H1 (cell line): Measurements from ENCODE around the gene ATP5F1C. TPM values are rescaled to one million over a fixed set of nuclear protein-coding genes. Genes with fewer than 3 reads are reported as not detected.

ENCODE experiments used
- BRCA1 ChIP-seq: IDR thresholded peaks from 2 replicates; pipeline ENCODE4 v1.6.1; 2012; ENCODE audit warnings: low read depth, low read length, improper control_type of control experiment
- EP300 ChIP-seq, 2 experiments: IDR thresholded peaks; 1 replicate in 1 of 2; 2 replicates in 1 of 2; pipeline ENCODE4 v1.6.1; 2011 to 2012; ENCODE audit warnings: low read depth in 2 of 2, low read length in 2 of 2, mild to moderate bottlenecking in 2 of 2, borderline replicate concordance in 1 of 2, inconsistent platforms in 1 of 2, moderate library complexity in 1 of 2
- GABPA ChIP-seq: IDR thresholded peaks from 2 replicates; pipeline ENCODE4 v1.6.1; 2011; ENCODE audit warnings: mild to moderate bottlenecking, low read length, moderate library complexity, borderline replicate concordance; ENCODE audit not compliant: insufficient read depth
- RNF2 ChIP-seq: fragments of 200-900, 300-1000 bp; sonication (generic); IDR thresholded peaks from 2 replicates; pipeline ENCODE4 v1.7.1; 2016; ENCODE audit warnings: borderline replicate concordance, low read depth, mild to moderate bottlenecking, antibody characterized with exemption, low read length; ENCODE audit not compliant: poor library complexity, severe bottlenecking; ENCODE audit errors: missing control alignments
- SIN3A ChIP-seq, 2 experiments: IDR thresholded peaks in 1 of 2; conservative IDR thresholded peaks in 1 of 2; 2 replicates each; pipeline ENCODE4 v1.6.1; 2011 to 2012; ENCODE audit warnings: low read length in 2 of 2, improper control_type of control experiment in 1 of 2, low read depth in 1 of 2, mild to moderate bottlenecking in 1 of 2
- SRF ChIP-seq: IDR thresholded peaks from 2 replicates; pipeline ENCODE4 v1.6.1; 2011; ENCODE audit warnings: mild to moderate bottlenecking, low read depth, low read length, moderate library complexity
- TCF12 ChIP-seq: IDR thresholded peaks from 2 replicates; pipeline ENCODE4 v1.6.1; 2011; ENCODE audit warnings: low read depth, mild to moderate bottlenecking, low read length
- TEAD4 ChIP-seq: IDR thresholded peaks from 2 replicates; pipeline ENCODE4 v1.6.1; 2012; ENCODE audit warnings: low read depth, low read length, inconsistent platforms, mixed read lengths
- polyA plus RNA-seq, 7 experiments: library from polyadenylated mRNA; depleted of rRNA in 3 of 7; stranded (reverse) in 5 of 7; unstranded in 2 of 7; fragments of >200 nt in 5 of 7; fragments of 200-250 nt in 2 of 7; gene quantifications; 1 replicate in 5 of 7; 2 replicates in 1 of 7; 4 replicates in 1 of 7; pipeline versions ENCODE4 v1.2.1 to v1.2.3, GENCODE V29; 2011 to 2013; ENCODE audit warnings: missing spikeins in 2 of 7, mixed read lengths in 2 of 7
- total RNA-seq: library from RNA; stranded (reverse); fragmentation: NEBNext Ultra II Directional; extraction: Animal tissue kit (Norgen Biotek cat#: 25700); gene quantifications from 2 replicates; pipeline ENCODE4 v1.2.1, GENCODE V29; 2021
- TF ChIP-seq, protein P1 (sequence below): fragments of 300-600 bp; sonication (generic); IDR thresholded peaks from 2 replicates; pipeline ENCODE4 v1.7.1; 2012; ENCODE audit warnings: low read length, moderate library complexity, mild to moderate bottlenecking, inconsistent platforms; ENCODE audit not compliant: insufficient replicate concordance

ATP5F1C gene
- total and polyA plus RNA-seq, 2 of the 8 experiments (the other 6 are each of a cell fraction or from before 2014, with no cell fraction given): 221 to 265 TPM

DNA sequence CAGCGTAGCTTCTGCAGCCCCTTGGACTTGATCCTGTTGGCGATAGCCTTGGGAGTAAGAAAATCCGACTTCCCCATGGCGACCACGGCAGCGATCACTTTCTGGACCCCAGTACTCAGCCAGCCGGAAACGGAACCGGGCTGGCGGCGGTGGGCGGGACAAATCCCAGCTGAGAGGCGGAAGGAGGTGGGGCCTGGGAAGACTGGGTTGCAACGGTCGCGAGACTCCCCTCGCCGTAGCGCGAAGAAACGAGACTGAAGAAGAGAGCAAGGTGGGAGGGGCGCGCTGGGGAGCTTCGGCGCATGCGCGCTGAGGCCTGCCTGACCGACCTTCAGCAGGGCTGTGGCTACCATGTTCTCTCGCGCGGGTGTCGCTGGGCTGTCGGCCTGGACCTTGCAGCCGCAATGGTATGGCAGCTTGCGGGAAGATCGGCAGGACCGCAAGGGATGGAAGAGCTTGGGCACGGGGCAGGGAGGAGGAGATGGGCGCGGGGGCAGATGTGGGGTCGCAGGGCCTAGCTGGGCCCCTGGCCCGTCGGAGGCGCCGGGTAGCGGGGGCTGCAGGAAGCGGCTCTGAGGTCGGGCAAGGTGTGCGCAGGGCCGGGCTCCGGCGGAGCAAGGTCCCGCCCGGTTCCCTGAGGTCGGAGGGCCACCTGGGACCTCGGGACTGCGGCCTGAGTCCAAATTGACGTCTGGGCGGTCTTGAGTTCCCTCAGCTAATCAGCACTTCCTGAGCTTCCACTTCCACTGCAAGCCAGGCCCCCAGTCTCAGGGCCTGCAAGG lies at the start of gene ATP5F1C, which contains the start of gene KIN (continued):
- TF ChIP-seq SIN3A (conservative IDR thresholded peaks at IDR 0.05 in 1 of 2, IDR thresholded peaks at IDR 0.05 in 1 of 2; ENCODE audit: low read depth in 1 of 2, low read length in 2 of 2) (peak in 1 of 2 experiments; percentile 58; a peak in 2 of 4 replicates), TCF12 (no peak), GABPA (peak; percentile 74; the same call in 1 of the 2 replicates), TEAD4 (no peak), BRCA1 (peak; percentile 95), RNF2 (no peak), SRF (no peak), EP300 (IDR thresholded peaks at IDR 0.05; ENCODE audit: borderline replicate concordance in 1 of 2, low read depth in 2 of 2, low read length in 2 of 2) (no peak)
- TF ChIP-seq, protein P1, sequence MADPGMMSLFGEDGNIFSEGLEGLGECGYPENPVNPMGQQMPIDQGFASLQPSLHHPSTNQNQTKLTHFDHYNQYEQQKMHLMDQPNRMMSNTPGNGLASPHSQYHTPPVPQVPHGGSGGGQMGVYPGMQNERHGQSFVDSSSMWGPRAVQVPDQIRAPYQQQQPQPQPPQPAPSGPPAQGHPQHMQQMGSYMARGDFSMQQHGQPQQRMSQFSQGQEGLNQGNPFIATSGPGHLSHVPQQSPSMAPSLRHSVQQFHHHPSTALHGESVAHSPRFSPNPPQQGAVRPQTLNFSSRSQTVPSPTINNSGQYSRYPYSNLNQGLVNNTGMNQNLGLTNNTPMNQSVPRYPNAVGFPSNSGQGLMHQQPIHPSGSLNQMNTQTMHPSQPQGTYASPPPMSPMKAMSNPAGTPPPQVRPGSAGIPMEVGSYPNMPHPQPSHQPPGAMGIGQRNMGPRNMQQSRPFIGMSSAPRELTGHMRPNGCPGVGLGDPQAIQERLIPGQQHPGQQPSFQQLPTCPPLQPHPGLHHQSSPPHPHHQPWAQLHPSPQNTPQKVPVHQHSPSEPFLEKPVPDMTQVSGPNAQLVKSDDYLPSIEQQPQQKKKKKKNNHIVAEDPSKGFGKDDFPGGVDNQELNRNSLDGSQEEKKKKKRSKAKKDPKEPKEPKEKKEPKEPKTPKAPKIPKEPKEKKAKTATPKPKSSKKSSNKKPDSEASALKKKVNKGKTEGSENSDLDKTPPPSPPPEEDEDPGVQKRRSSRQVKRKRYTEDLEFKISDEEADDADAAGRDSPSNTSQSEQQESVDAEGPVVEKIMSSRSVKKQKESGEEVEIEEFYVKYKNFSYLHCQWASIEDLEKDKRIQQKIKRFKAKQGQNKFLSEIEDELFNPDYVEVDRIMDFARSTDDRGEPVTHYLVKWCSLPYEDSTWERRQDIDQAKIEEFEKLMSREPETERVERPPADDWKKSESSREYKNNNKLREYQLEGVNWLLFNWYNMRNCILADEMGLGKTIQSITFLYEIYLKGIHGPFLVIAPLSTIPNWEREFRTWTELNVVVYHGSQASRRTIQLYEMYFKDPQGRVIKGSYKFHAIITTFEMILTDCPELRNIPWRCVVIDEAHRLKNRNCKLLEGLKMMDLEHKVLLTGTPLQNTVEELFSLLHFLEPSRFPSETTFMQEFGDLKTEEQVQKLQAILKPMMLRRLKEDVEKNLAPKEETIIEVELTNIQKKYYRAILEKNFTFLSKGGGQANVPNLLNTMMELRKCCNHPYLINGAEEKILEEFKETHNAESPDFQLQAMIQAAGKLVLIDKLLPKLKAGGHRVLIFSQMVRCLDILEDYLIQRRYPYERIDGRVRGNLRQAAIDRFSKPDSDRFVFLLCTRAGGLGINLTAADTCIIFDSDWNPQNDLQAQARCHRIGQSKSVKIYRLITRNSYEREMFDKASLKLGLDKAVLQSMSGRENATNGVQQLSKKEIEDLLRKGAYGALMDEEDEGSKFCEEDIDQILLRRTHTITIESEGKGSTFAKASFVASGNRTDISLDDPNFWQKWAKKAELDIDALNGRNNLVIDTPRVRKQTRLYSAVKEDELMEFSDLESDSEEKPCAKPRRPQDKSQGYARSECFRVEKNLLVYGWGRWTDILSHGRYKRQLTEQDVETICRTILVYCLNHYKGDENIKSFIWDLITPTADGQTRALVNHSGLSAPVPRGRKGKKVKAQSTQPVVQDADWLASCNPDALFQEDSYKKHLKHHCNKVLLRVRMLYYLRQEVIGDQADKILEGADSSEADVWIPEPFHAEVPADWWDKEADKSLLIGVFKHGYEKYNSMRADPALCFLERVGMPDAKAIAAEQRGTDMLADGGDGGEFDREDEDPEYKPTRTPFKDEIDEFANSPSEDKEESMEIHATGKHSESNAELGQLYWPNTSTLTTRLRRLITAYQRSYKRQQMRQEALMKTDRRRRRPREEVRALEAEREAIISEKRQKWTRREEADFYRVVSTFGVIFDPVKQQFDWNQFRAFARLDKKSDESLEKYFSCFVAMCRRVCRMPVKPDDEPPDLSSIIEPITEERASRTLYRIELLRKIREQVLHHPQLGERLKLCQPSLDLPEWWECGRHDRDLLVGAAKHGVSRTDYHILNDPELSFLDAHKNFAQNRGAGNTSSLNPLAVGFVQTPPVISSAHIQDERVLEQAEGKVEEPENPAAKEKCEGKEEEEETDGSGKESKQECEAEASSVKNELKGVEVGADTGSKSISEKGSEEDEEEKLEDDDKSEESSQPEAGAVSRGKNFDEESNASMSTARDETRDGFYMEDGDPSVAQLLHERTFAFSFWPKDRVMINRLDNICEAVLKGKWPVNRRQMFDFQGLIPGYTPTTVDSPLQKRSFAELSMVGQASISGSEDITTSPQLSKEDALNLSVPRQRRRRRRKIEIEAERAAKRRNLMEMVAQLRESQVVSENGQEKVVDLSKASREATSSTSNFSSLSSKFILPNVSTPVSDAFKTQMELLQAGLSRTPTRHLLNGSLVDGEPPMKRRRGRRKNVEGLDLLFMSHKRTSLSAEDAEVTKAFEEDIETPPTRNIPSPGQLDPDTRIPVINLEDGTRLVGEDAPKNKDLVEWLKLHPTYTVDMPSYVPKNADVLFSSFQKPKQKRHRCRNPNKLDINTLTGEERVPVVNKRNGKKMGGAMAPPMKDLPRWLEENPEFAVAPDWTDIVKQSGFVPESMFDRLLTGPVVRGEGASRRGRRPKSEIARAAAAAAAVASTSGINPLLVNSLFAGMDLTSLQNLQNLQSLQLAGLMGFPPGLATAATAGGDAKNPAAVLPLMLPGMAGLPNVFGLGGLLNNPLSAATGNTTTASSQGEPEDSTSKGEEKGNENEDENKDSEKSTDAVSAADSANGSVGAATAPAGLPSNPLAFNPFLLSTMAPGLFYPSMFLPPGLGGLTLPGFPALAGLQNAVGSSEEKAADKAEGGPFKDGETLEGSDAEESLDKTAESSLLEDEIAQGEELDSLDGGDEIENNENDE: no peak
